Activated gamma-delta T cell treated with anti-CD3 and anti-CD28 coated beads, Interleukin-2, amount 50 U/mL, for 16 hours (primary cell): ENCODE data around the gene MICA.
A peak's percentile ranks its signal among the peaks of the same experiment; 100 is the strongest.
"Not testable (repeated sequence)": the region's sequence is repeated elsewhere in the genome, so short reads cannot be mapped to it uniquely, and the experiment has no call there.

Source experiments
- DNase-seq: peaks from one replicate; pipeline ENCODE4 v3.0.0-alpha.2; 2020; ENCODE audit warnings: low read depth

MICA gene

GRCh38 chr6:31403283-31404060, at the start of gene MICA:
TSS of gene MICA (plus strand) at chr6:31403595. CDS start at chr6:31403633, 38 bp downstream.
- DNase-seq: peak; percentile 59

- DNase-seq: peak; percentile 13
Observed at GRCh38 chr6:31354158-31354863, 49.1 kb upstream of the MICA start.

GRCh38 chr6:31354864-31355582, 48.4 kb upstream of the MICA start:
- peak; percentile 14 for DNase-seq

GRCh38 chr6:31355583-31355948, 47.8 kb upstream of the MICA start:
- no peak for DNase-seq

GRCh38 chr6:31356216-31356945, 47.0 kb upstream of the MICA start:
- peak; percentile 22 for DNase-seq

- peak; percentile 67 for DNase-seq
Observed at GRCh38 chr6:31356946-31357466, 46.4 kb upstream of the MICA start, which contains the start of gene HLA-B. TSS of gene HLA-B (minus strand) at chr6:31357179. CDS start at chr6:31357158, 21 bp downstream.

- no peak for DNase-seq
Observed at GRCh38 chr6:31357886-31358285, 45.5 kb upstream of the MICA start.

- no peak for DNase-seq
Observed at GRCh38 chr6:31358302-31358701, 45.1 kb upstream of the MICA start.

- no peak for DNase-seq
Observed at GRCh38 chr6:31359581-31359980, 43.8 kb upstream of the MICA start.

GRCh38 chr6:31362751-31363150, 40.6 kb upstream of the MICA start:
- no peak for DNase-seq

GRCh38 chr6:31363811-31364210, 39.6 kb upstream of the MICA start:
- DNase-seq: no peak

- DNase-seq: no peak
Observed at GRCh38 chr6:31365864-31366263, 37.5 kb upstream of the MICA start.

- DNase-seq: peak; percentile 76
Observed at GRCh38 chr6:31366693-31367470, 36.5 kb upstream of the MICA start.

- no peak for DNase-seq
Observed at GRCh38 chr6:31368461-31368860, 34.9 kb upstream of the MICA start.

GRCh38 chr6:31374118-31374517, 29.3 kb upstream of the MICA start:
- not testable (repeated sequence) for DNase-seq

GRCh38 chr6:31375699-31376098, 27.7 kb upstream of the MICA start:
- no peak for DNase-seq

GRCh38 chr6:31377029-31377428, 26.4 kb upstream of the MICA start:
- DNase-seq: no peak

- no peak for DNase-seq
Observed at GRCh38 chr6:31378062-31378720, 25.2 kb upstream of the MICA start.

GRCh38 chr6:31378721-31379103, 24.7 kb upstream of the MICA start:
- DNase-seq: no peak

GRCh38 chr6:31379850-31380249, 23.5 kb upstream of the MICA start:
- no peak for DNase-seq

- no peak for DNase-seq
Observed at GRCh38 chr6:31381666-31382065, 21.7 kb upstream of the MICA start.
